Peyer's patch (tissue), 4 donors: ENCODE results near the gene CCDC85A. TPM values are rescaled to one million over a fixed set of nuclear protein-coding genes. Genes with fewer than 3 reads are reported as not detected.

ENCODE experiments used
- DNase-seq, 3 donors: peaks; one replicate each; pipeline ENCODE4 v3.0.0-alpha.2; 2017 to 2019
- H3K27ac ChIP-seq, 4 donors: fragments of 200-600 bp; sonication (generic); one replicate each; pipeline ENCODE4 v1.5.1; 2016 to 2019
- H3K27me3 ChIP-seq, 2 donors: fragments of 200-600 bp; sonication (generic); one replicate each; pipeline ENCODE4 v1.5.1; 2019
- H3K36me3 ChIP-seq, 3 donors: fragments of 200-600 bp; sonication (generic); one replicate each; pipeline ENCODE4 v1.5.1; 2016 to 2019
- H3K4me1 ChIP-seq, 4 donors: fragments of 200-600 bp; sonication (generic); one replicate each; pipeline ENCODE4 v1.5.1; 2016 to 2019
- H3K4me3 ChIP-seq, 4 donors: fragments of 200-600 bp; sonication (generic); 1 replicate in 3 of 4; 2 replicates in 1 of 4; pipeline ENCODE4 v1.5.1; 2016 to 2019; ENCODE audit warnings: mild to moderate bottlenecking in 1 of 4
- H3K9me3 ChIP-seq, 4 donors: fragments of 200-600 bp; sonication (generic); one replicate each; pipeline ENCODE4 v1.5.1; 2016 to 2019; ENCODE audit warnings: mild to moderate bottlenecking in 1 of 4
- CTCF ChIP-seq, 6 experiments: fragments of 450-650 bp in 4 of 6; fragments of 200-600 bp in 2 of 6; sonication (generic) in 1 of 6; IDR thresholded peaks; one replicate each; pipeline ENCODE4 v1.5.1; 2017 to 2019; ENCODE audit warnings: antibody characterized with exemption in 6 of 6, mild to moderate bottlenecking in 3 of 6, moderate library complexity in 1 of 6
- POLR2A ChIP-seq, 2 donors: fragments of 450-650 bp; IDR thresholded peaks; one replicate each; pipeline ENCODE4 v1.5.1; 2017; ENCODE audit warnings: antibody characterized with exemption in 2 of 2, mild to moderate bottlenecking in 2 of 2, moderate library complexity in 2 of 2
- total RNA-seq, 4 donors: library from RNA; depleted of rRNA; stranded (reverse); fragments of >200 nt; gene quantifications; one replicate each; pipeline ENCODE4 v1.1.0, GENCODE V29; 2016

The CCDC85A gene
- total RNA-seq, 4 donors from 2014 or later, result 1.1 to 1.7 (median 1.1) TPM; not detected in 1

DNA sequence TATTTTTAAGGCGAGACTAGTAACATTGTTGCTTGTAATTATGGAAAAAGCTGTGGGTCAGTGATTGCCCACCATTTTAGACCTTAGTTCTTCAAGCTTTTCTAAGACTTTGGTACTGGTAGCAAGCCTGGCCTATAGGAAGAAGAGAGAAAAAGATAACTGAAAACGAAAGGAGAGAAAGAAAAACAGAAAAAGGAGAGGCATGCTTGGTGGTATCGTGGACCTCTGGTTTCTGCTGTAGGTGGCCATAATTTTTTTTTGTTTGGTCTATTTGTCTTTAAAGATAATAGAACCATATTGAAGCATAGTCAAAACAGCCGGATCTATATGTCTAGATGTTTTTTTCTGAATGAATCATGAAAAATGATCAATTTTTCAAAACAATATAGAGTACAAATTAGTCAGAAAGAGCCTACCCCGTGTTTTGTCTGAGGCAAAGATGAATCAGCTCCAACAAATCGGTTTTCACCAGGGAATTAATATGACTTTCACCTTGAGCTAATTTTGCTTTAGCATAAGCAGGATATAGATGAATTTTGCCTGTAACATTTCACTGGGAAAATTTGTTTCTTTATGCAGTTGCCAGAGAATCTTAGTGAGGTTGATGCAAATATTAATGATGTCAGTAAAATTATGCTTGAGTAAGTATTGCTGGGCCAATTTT, 45.7 kb downstream of the CCDC85A start:
- no peak for DNase-seq
- TF ChIP-seq POLR2A (IDR thresholded peaks at IDR 0.05) (no peak), CTCF (IDR thresholded peaks at IDR 0.05) (no peak)
- no peaks in the 10 kb centered on the region for H3K4me1 ChIP-seq
- no peaks in the 10 kb centered on the region for H3K9me3 ChIP-seq
- H3K36me3 ChIP-seq, result no peaks in the 10 kb centered on the region
- H3K27ac ChIP-seq, result no peak overlapping the region
- H3K27me3 ChIP-seq, result no peaks in the 10 kb centered on the region
- no peak overlapping the region for H3K4me3 ChIP-seq

- DNase-seq, result no peak
- Histone ChIP-seq H3K27me3 (no peaks in the 10 kb centered on the region), H3K27ac (no peak overlapping the region), H3K9me3 (no peaks in the 10 kb centered on the region), H3K36me3 (no peaks in the 10 kb centered on the region), H3K4me3 (no peak overlapping the region), H3K4me1 (no peaks in the 10 kb centered on the region)
- no peak for TF ChIP-seq POLR2A (IDR thresholded peaks at IDR 0.05)
- no peak for TF ChIP-seq CTCF (IDR thresholded peaks at IDR 0.05)
Measured at GRCh38 chr2:56230156-56230555, 46.4 kb downstream of the CCDC85A start.

- no peaks in the 10 kb centered on the region for H3K36me3 ChIP-seq
- no peaks in the 10 kb centered on the region for H3K4me1 ChIP-seq
- no peaks in the 10 kb centered on the region for H3K27me3 ChIP-seq
- H3K9me3 ChIP-seq, result no peaks in the 10 kb centered on the region
- TF ChIP-seq CTCF (IDR thresholded peaks at IDR 0.05) (no peak), POLR2A (IDR thresholded peaks at IDR 0.05) (no peak)
- no peak overlapping the region for H3K4me3 ChIP-seq
- H3K27ac ChIP-seq, result no peak overlapping the region
- no peak for DNase-seq
Measured at GRCh38 chr2:56231361-56231760, 47.6 kb downstream of the CCDC85A start.

DNA sequence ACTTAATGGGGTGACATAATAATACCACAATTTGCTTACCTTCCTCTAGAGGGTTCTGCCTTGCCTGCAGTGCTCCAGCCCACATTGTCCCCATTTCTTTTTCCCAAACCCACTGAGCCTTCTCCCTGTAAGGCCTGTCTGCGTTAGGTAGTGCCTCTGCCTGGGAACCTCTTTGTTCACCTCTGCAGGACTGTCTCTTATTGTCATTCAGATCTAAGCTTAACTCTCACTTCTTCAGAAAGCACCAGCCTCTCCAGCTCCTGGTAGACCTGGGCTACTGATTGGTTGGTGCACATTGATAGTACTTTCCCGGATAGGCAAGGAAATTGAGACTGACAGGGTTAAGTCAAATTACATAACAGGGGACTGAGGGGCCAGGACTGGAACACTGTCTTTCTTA, 49.1 kb downstream of the CCDC85A start:
- Histone ChIP-seq H3K27me3 (no peaks in the 10 kb centered on the region), H3K36me3 (no peaks in the 10 kb centered on the region), H3K4me3 (no peak overlapping the region), H3K9me3 (no peaks in the 10 kb centered on the region), H3K27ac (no peak overlapping the region), H3K4me1 (no peaks in the 10 kb centered on the region)
- no peak for TF ChIP-seq CTCF (IDR thresholded peaks at IDR 0.05)
- no peak for TF ChIP-seq POLR2A (IDR thresholded peaks at IDR 0.05)
- DNase-seq, result no peak

GRCh38 chr2:56234241-56234640, 50.5 kb downstream of the CCDC85A start:
- no peak overlapping the region for H3K27ac ChIP-seq
- H3K4me1 ChIP-seq, result no peaks in the 10 kb centered on the region
- H3K9me3 ChIP-seq, result no peaks in the 10 kb centered on the region
- no peaks in the 10 kb centered on the region for H3K36me3 ChIP-seq
- no peak for TF ChIP-seq CTCF (IDR thresholded peaks at IDR 0.05)
- no peak for TF ChIP-seq POLR2A (IDR thresholded peaks at IDR 0.05)
- no peaks in the 10 kb centered on the region for H3K27me3 ChIP-seq
- H3K4me3 ChIP-seq, result no peak overlapping the region
- no peak for DNase-seq

- Histone ChIP-seq H3K27me3 (no peaks in the 10 kb centered on the region), H3K4me3 (no peak overlapping the region), H3K9me3 (no peaks in the 10 kb centered on the region), H3K36me3 (no peaks in the 10 kb centered on the region), H3K4me1 (no peaks in the 10 kb centered on the region), H3K27ac (no peak overlapping the region)
- TF ChIP-seq CTCF (IDR thresholded peaks at IDR 0.05), result no peak
- TF ChIP-seq POLR2A (IDR thresholded peaks at IDR 0.05), result no peak
- DNase-seq, result no peak
Measured at GRCh38 chr2:56239030-56239429, 55.2 kb downstream of the CCDC85A start.
